HEK293T (cell line): ENCODE results near the gene FBH1.

Source experiments
- ARNT ChIP-seq: fragments of 450-650 bp; IDR thresholded peaks from 2 replicates; pipeline ENCODE4 v1.6.1; 2017; ENCODE audit warnings: mild to moderate bottlenecking
- BHLHE40 ChIP-seq: fragments of 450-650 bp; IDR thresholded peaks from 2 replicates; pipeline ENCODE4 v1.6.1; 2016; ENCODE audit warnings: mild to moderate bottlenecking, moderate library complexity, borderline replicate concordance
- CTBP1 ChIP-seq: fragments of 450-650 bp; IDR thresholded peaks from 2 replicates; pipeline ENCODE4 v1.6.1; 2016; ENCODE audit warnings: borderline replicate concordance
- ELF4 ChIP-seq: fragments of 450-650 bp; IDR thresholded peaks from 2 replicates; pipeline ENCODE4 v1.6.1; 2017; ENCODE audit warnings: antibody characterized with exemption
- FOXA1 ChIP-seq: fragments of 450-650 bp; IDR thresholded peaks from 2 replicates; pipeline ENCODE4 v1.6.1; 2016; ENCODE audit warnings: mild to moderate bottlenecking
- FOXK2 ChIP-seq: fragments of 450-650 bp; IDR thresholded peaks from 2 replicates; pipeline ENCODE4 v1.6.1; 2016; ENCODE audit warnings: mild to moderate bottlenecking
- FOXM1 ChIP-seq: fragments of 450-650 bp; IDR thresholded peaks from 2 replicates; pipeline ENCODE4 v1.6.1; 2017; ENCODE audit warnings: mild to moderate bottlenecking, borderline replicate concordance
- L3MBTL2 ChIP-seq: fragments of 450-650 bp; conservative IDR thresholded peaks from 2 replicates; pipeline ENCODE4 v1.6.1; 2016; ENCODE audit warnings: mild to moderate bottlenecking
- LEF1 ChIP-seq: fragments of 450-650 bp; IDR thresholded peaks from 2 replicates; pipeline ENCODE4 v1.6.1; 2017; ENCODE audit warnings: mild to moderate bottlenecking, borderline replicate concordance
- NFRKB ChIP-seq: fragments of 450-650 bp; IDR thresholded peaks from 2 replicates; pipeline ENCODE4 v1.6.1; 2016; ENCODE audit warnings: mild to moderate bottlenecking, moderate library complexity
- SP1 ChIP-seq: fragments of 450-650 bp; IDR thresholded peaks from 2 replicates; pipeline ENCODE4 v1.6.1; 2017
- SUZ12 ChIP-seq: fragments of 450-650 bp; IDR thresholded peaks from 2 replicates; pipeline ENCODE4 v1.6.1; 2016; ENCODE audit warnings: mild to moderate bottlenecking
- TARDBP ChIP-seq: fragments of 450-650 bp; IDR thresholded peaks from 2 replicates; pipeline ENCODE4 v1.6.1; 2016
- TF ChIP-seq, protein P1 (sequence below): fragments of 450-650 bp; IDR thresholded peaks from 2 replicates; pipeline ENCODE4 v1.6.1; 2016

DNA sequence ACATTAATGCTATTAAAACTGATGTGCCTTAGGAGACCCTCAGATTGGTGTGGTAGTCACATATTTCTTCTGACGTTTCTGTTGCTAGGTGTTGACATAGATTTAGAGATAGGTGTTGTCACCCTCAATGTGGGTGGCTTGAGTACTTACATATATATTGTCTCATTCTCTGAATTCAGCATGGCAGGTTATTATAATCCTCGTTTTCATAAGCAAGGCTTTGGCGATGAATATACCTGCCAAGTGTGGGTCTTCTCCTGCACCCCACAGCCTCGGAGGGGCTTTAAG lies 7.0 kb downstream of the FBH1 start:
- no peak for TF ChIP-seq SP1
- no peak for TF ChIP-seq BHLHE40
- no peak for TF ChIP-seq ELF4
- no peak for TF ChIP-seq TARDBP
- TF ChIP-seq SUZ12 = no peak
- TF ChIP-seq FOXM1 = no peak
- TF ChIP-seq L3MBTL2 = no peak
- no peak for TF ChIP-seq LEF1
- no peak for TF ChIP-seq FOXA1
- no peak for TF ChIP-seq FOXK2
- TF ChIP-seq CTBP1 = no peak
- TF ChIP-seq, protein P1, sequence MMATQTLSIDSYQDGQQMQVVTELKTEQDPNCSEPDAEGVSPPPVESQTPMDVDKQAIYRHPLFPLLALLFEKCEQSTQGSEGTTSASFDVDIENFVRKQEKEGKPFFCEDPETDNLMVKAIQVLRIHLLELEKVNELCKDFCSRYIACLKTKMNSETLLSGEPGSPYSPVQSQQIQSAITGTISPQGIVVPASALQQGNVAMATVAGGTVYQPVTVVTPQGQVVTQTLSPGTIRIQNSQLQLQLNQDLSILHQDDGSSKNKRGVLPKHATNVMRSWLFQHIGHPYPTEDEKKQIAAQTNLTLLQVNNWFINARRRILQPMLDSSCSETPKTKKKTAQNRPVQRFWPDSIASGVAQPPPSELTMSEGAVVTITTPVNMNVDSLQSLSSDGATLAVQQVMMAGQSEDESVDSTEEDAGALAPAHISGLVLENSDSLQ = no peak
- TF ChIP-seq ARNT = no peak
- no peak for TF ChIP-seq NFRKB
